ENCODE results near the gene ELF2.
"Not testable (repeated sequence)": the region's sequence is repeated elsewhere in the genome, so short reads cannot be mapped to it uniquely, and the experiment has no call there.

Gene ELF2

GRCh38 chr4:139142087-139142486 is 34.9 kb downstream of the ELF2 start:
- DNase-seq, result no peak

GRCh38 chr4:139137763-139138162 is 39.3 kb downstream of the ELF2 start:
- DNase-seq, result no peak

GRCh38 chr4:139134403-139134802 is 42.6 kb downstream of the ELF2 start:
- DNase-seq, result no peak

- DNase-seq, result no peak
These were observed 45.7 kb downstream of the ELF2 start for GRCh38 chr4:139131209-139131870.

GRCh38 chr4:139129206-139129605 is 47.8 kb downstream of the ELF2 start:
- DNase-seq, result no peak

GRCh38 chr4:139126898-139127297 is 50.1 kb downstream of the ELF2 start:
- DNase-seq, result no peak

GRCh38 chr4:139123910-139124309 is 53.1 kb downstream of the ELF2 start:
- DNase-seq, result no peak

- DNase-seq, result no peak
These were observed 58.7 kb downstream of the ELF2 start for GRCh38 chr4:139118365-139118764.

- no peak for DNase-seq
These were observed 61.8 kb downstream of the ELF2 start for GRCh38 chr4:139115226-139115625.

GRCh38 chr4:139114795-139115194 is 62.2 kb downstream of the ELF2 start:
- not testable (repeated sequence) for DNase-seq

GRCh38 chr4:139112650-139113049 is 64.4 kb downstream of the ELF2 start:
- no peak for DNase-seq

- no peak for DNase-seq
These were observed 68.4 kb downstream of the ELF2 start for GRCh38 chr4:139108567-139109128.

- DNase-seq, result peak; percentile 77
These were observed 77.5 kb downstream of the ELF2 start for GRCh38 chr4:139099366-139099982.

GRCh38 chr4:139092271-139092670 is 84.7 kb downstream of the ELF2 start:
- no peak for DNase-seq

GRCh38 chr4:139085141-139085540 is 91.9 kb downstream of the ELF2 start:
- DNase-seq, result no peak

- no peak for DNase-seq
These were observed 92.3 kb downstream of the ELF2 start for GRCh38 chr4:139084804-139085093.

- DNase-seq, result peak; percentile 94
These were observed 92.8 kb downstream of the ELF2 start for GRCh38 chr4:139083956-139084803.

GRCh38 chr4:139083607-139083955 is 93.4 kb downstream of the ELF2 start:
- DNase-seq, result no peak

- DNase-seq, result peak; percentile 98
These were observed 94.0 kb downstream of the ELF2 start for GRCh38 chr4:139082750-139083606.

GRCh38 chr4:139078926-139079325 is 98.1 kb downstream of the ELF2 start:
- DNase-seq, result no peak

- no peak for DNase-seq
These were observed 99.3 kb downstream of the ELF2 start for GRCh38 chr4:139077567-139078355.
